Suprapubic skin (tissue), 3 donors: Measurements from ENCODE around the gene MAJIN.

Source experiments
- EP300 ChIP-seq: sonication (generic); formaldehyde crosslinking; IDR thresholded peaks from one replicate; pipeline ENCODE4 v1.6.1; 2017; ENCODE audit warnings: antibody characterized with exemption
- TF ChIP-seq, protein P1 (sequence below), 2 donors: fragments of 200-600 bp in 1 of 2; fragments of 450-650 bp in 1 of 2; sonication (generic) in 1 of 2; IDR thresholded peaks; one replicate each; pipeline ENCODE4 v1.5.1; 2016 to 2019; ENCODE audit warnings: antibody characterized with exemption in 2 of 2, mild to moderate bottlenecking in 1 of 2, moderate library complexity in 1 of 2

DNA sequence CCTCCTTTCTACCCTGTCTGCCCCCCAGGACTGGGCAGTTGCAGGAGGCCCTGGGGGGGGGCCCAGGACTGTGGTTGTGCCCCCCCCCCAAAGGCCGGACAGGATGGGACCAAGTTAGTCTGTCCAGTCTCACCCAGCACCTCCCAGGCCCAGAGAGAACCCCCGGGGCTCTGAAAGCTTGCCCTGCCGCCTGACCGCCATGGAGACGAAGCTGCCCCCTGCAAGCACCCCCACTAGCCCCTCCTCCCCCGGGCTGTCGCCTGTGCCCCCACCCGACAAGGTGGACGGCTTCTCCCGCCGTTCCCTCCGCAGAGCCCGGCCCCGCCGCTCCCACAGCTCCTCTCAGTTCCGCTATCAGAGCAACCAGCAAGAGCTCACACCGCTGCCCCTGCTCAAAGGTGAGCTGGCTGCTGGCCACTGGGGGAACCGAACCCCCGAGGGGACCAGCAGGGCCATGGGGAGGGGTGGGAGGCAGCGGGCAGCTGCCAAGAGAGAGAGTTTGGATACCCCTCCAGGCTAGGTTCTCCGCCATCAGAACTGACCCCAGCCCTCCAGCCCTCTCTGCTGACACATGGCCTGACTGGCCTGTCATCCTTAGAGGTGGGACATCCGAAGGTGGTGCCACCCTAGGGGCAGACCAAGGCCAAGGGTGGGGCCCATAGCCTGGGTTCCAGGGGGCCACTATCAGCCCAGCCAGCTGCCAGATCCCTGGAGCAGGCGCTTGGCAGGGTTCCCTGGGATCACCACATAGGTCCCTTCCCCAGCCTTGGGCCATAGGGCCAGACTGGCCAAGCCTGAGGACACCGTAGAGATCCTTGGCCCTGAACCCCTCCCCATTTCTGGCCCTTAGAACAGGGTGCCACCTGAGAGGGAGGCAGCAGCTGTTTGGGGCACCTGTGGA, 46.1 kb downstream of the MAJIN start:
- TF ChIP-seq, protein P1, sequence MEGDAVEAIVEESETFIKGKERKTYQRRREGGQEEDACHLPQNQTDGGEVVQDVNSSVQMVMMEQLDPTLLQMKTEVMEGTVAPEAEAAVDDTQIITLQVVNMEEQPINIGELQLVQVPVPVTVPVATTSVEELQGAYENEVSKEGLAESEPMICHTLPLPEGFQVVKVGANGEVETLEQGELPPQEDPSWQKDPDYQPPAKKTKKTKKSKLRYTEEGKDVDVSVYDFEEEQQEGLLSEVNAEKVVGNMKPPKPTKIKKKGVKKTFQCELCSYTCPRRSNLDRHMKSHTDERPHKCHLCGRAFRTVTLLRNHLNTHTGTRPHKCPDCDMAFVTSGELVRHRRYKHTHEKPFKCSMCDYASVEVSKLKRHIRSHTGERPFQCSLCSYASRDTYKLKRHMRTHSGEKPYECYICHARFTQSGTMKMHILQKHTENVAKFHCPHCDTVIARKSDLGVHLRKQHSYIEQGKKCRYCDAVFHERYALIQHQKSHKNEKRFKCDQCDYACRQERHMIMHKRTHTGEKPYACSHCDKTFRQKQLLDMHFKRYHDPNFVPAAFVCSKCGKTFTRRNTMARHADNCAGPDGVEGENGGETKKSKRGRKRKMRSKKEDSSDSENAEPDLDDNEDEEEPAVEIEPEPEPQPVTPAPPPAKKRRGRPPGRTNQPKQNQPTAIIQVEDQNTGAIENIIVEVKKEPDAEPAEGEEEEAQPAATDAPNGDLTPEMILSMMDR (IDR thresholded peaks at IDR 0.05), result no peak
- TF ChIP-seq EP300, result no peak
